ENCODE measurements around the gene TTC34. TPM values are rescaled to one million over a fixed set of nuclear protein-coding genes. Genes with fewer than 3 reads are reported as not detected.
"Not testable (repeated sequence)": the region's sequence is repeated elsewhere in the genome, so short reads cannot be mapped to it uniquely, and the experiment has no call there.

Gene TTC34
- total and polyA plus RNA-seq, 10 of the 15 experiments (the other 5 are each of a cell fraction or from before 2014, with no cell fraction given) = 0.03 to 0.49 (median 0.05) TPM; not detected in 2

DNA sequence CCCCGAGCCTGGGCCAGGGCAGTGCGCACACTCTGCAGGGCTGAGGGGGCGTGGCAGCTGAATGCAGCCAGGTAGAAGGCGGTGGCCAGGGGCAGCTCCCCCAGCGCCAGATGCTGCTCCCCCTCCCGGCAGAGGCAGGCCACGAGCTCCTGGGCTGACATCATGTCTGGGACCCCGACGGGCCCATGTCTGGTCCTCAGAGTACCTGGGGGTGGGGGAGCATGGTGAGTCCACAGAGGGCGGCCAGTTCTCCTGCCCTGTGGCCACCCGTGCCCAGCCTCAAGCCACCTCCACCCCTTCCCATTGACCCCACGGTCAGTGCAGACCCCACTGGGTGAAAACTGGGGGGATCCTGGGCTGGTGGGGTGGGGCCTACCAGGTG lies 838 bp downstream of the TTC34 start (continued):
- no peak for TF ChIP-seq RELB (IDR thresholded peaks at IDR 0.05; ENCODE audit: low read depth)
- no peak for TF ChIP-seq TARDBP (IDR thresholded peaks at IDR 0.05; ENCODE audit: borderline replicate concordance)
- TF ChIP-seq ETV6 (conservative IDR thresholded peaks at IDR 0.05 in 1 of 2, IDR thresholded peaks at IDR 0.05 in 1 of 2; ENCODE audit: borderline replicate concordance in 1 of 2, low read depth in 1 of 2) = no peak
- TF ChIP-seq KDM1A (IDR thresholded peaks at IDR 0.05; ENCODE audit: borderline replicate concordance) = no peak
- no peak for TF ChIP-seq NRF1 (conservative IDR thresholded peaks at IDR 0.05; ENCODE audit: low read depth, low read length)
- TF ChIP-seq SUZ12 (IDR thresholded peaks at IDR 0.05; ENCODE audit: unreplicated experiment) = no peak
- TF ChIP-seq EGR1 (IDR thresholded peaks at IDR 0.05; ENCODE audit: borderline replicate concordance in 1 of 2, low read depth in 2 of 2, low read length in 2 of 2) = no peak

GRCh38 chr1:2799811-2800663 lies 1.5 kb downstream of the TTC34 start:
- Histone ChIP-seq H3K9ac (ENCODE audit: control insufficient read depth, insufficient read depth, low read length) (no peak overlapping the region), H3K27ac (ENCODE audit: control insufficient read depth, insufficient read depth) (no peak overlapping the region), H3K9me3 (replicated peaks; ENCODE audit: control insufficient read depth, insufficient read depth, low read length) (no peaks in the 10 kb centered on the region; the same call in 2 of the 3 replicates), H2AFZ (ENCODE audit: control insufficient read depth, low read depth, low read length) (no peak overlapping the region), H4K20me1 (ENCODE audit: control insufficient read depth, insufficient read depth) (no peaks in the 10 kb centered on the region), H3K36me3 (ENCODE audit: control insufficient read depth in 2 of 2, insufficient read depth in 2 of 2, low read length in 1 of 2) (no peaks in the 10 kb centered on the region), H3K4me3 (no peak overlapping the region), H3K79me2 (ENCODE audit: control insufficient read depth, insufficient read depth, low read length) (no peaks in the 10 kb centered on the region), H3K27me3 (replicated peaks in 1 of 2; ENCODE audit: control insufficient read depth in 2 of 2, insufficient read depth in 2 of 2, low read length in 1 of 2) (no peaks in the 10 kb centered on the region), H3K4me2 (ENCODE audit: control insufficient read depth, insufficient read depth) (no peak overlapping the region), H3K4me1 (ENCODE audit: control insufficient read depth, insufficient read depth, low read length) (no peaks in the 10 kb centered on the region)
- FAIRE-seq = no peak
- DNase-seq (ENCODE audit: low read depth, low spot score) = no peak
- intact Hi-C loops (cut with micrococcal nuclease; ENCODE audit: unreplicated experiment) (no loop called here), in situ Hi-C loops (cut with MboI) (loop anchor here (10.0 to 25.0 kb wide), 3 partner anchors 113 to 838 kb away; partner anchors contain the start of gene PEX10)
- no TSS peak for BruUV-seq (replicated peaks)
- no peak for ATAC-seq
- WGBS (ENCODE audit: insufficient coverage, insufficient replicate concordance, low lambda C conversion rate, missing lambda C conversion rate) = 61% methylated on average over 40 of the region's 49 CpGs
- no peak for TF ChIP-seq DPF2 (IDR thresholded peaks at IDR 0.05)
- no peak for TF ChIP-seq YY1 (IDR thresholded peaks at IDR 0.05; ENCODE audit: low read depth, low read length)
- TF ChIP-seq FOXK2 (IDR thresholded peaks at IDR 0.05) = no peak
- RAD21 ChIA-PET (ENCODE audit: unreplicated experiment) = no interaction called here
- CTCF ChIA-PET = no interaction called here
- SMC1A ChIA-PET (ENCODE audit: uncharacterized antibody, unreplicated experiment) = interaction anchor here (1.2 kb wide), 1 partner anchor 12 kb away, joined by 3 read pairs; no protein-coding TSS in a partner anchor
- POLR2A ChIA-PET = no interaction called here

- CTCF ChIA-PET; ATAC-seq; H2AFZ ChIP-seq (ENCODE audit: control insufficient read depth, low read depth, low read length); H3K27me3 ChIP-seq (replicated peaks in 1 of 2; ENCODE audit: control insufficient read depth in 2 of 2, insufficient read depth in 2 of 2, low read length in 1 of 2); H3K4me1 ChIP-seq (ENCODE audit: control insufficient read depth, insufficient read depth, low read length); RAD21 ChIA-PET (ENCODE audit: unreplicated experiment); H3K9ac ChIP-seq (ENCODE audit: control insufficient read depth, insufficient read depth, low read length); H3K79me2 ChIP-seq (ENCODE audit: control insufficient read depth, insufficient read depth, low read length); H4K20me1 ChIP-seq (ENCODE audit: control insufficient read depth, insufficient read depth); BruUV-seq (replicated peaks); H3K9me3 ChIP-seq (replicated peaks; ENCODE audit: control insufficient read depth, insufficient read depth, low read length); DNase-seq (ENCODE audit: low read depth, low spot score); H3K27ac ChIP-seq (ENCODE audit: control insufficient read depth, insufficient read depth); POLR2A ChIA-PET; H3K4me2 ChIP-seq (ENCODE audit: control insufficient read depth, insufficient read depth); FAIRE-seq; H3K36me3 ChIP-seq (ENCODE audit: control insufficient read depth in 2 of 2, insufficient read depth in 2 of 2, low read length in 1 of 2); H3K4me3 ChIP-seq; intact Hi-C loops (cut with micrococcal nuclease; ENCODE audit: unreplicated experiment): not testable (repeated sequence)
- in situ Hi-C loops (cut with MboI) = loop anchor here (10.0 to 25.0 kb wide), 2 partner anchors 384 to 837 kb away; partner anchors contain the start of gene PEX10
- 81% methylated on average over 5 of the region's 7 CpGs for WGBS (ENCODE audit: insufficient coverage, insufficient replicate concordance, low lambda C conversion rate, missing lambda C conversion rate)
- SMC1A ChIA-PET (ENCODE audit: uncharacterized antibody, unreplicated experiment) = interaction anchor here (1.2 kb wide), 1 partner anchor 11 kb away, joined by 3 read pairs; no protein-coding TSS in a partner anchor
These were observed 2.5 kb downstream of the TTC34 start for GRCh38 chr1:2798958-2799357.

All from GM12878 (cell line).